Measurements from ENCODE around the gene IPO9. TPM values are rescaled to one million over a fixed set of nuclear protein-coding genes. Genes with fewer than 3 reads are reported as not detected.

The IPO9 gene
- total RNA-seq, 2 experiments from 2014 or later: 64.6 to 67.5 TPM

- Mint-ChIP-seq H3K27ac (no peak overlapping the region), H3K9me3 (no peaks in the 10 kb centered on the region), H3K4me1 (ENCODE audit: low read depth) (peaks cover 6% of the 10 kb centered on the region), H3K27me3 (no peaks in the 10 kb centered on the region), H3K36me3 (ENCODE audit: low read depth) (no peaks in the 10 kb centered on the region), H3K4me3 (no peak overlapping the region)
- no peak for ATAC-seq
- POLR2A ChIA-PET: interaction anchor here (0.8 kb wide), 1 partner anchor 13 kb away, joined by 3 read pairs; no protein-coding TSS in a partner anchor
- intact Hi-C loops (cut with micrococcal nuclease): no loop called here
- DNase-seq: no peak
- CTCF ChIA-PET: no interaction called here
- TF ChIP-seq, protein P1, sequence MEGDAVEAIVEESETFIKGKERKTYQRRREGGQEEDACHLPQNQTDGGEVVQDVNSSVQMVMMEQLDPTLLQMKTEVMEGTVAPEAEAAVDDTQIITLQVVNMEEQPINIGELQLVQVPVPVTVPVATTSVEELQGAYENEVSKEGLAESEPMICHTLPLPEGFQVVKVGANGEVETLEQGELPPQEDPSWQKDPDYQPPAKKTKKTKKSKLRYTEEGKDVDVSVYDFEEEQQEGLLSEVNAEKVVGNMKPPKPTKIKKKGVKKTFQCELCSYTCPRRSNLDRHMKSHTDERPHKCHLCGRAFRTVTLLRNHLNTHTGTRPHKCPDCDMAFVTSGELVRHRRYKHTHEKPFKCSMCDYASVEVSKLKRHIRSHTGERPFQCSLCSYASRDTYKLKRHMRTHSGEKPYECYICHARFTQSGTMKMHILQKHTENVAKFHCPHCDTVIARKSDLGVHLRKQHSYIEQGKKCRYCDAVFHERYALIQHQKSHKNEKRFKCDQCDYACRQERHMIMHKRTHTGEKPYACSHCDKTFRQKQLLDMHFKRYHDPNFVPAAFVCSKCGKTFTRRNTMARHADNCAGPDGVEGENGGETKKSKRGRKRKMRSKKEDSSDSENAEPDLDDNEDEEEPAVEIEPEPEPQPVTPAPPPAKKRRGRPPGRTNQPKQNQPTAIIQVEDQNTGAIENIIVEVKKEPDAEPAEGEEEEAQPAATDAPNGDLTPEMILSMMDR (IDR thresholded peaks at IDR 0.05): no peak
Observed at GRCh38 chr1:201902198-201902597, 73.2 kb downstream of the IPO9 start.

DNA sequence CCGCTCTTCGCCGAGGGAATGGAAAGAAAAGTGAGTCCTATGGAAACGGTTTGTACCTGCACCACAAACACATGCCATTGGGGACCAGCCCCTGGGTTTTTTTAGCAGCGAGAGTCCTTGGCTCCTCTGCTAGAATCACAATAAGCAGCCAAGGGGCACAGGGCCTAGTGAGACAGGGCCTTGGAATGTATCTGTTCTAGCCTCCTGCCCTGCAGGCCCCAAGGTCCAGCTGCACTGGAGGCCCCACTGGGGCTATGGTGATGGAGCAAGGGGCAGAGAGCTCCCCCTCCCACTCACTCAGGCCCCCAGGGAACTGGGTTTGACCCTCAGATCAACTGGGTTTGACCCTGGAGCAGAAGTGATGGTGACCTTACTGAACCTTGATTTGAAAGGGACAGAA lies 74.2 kb downstream of the IPO9 start:
- DNase-seq: no peak
- ATAC-seq: no peak
- Mint-ChIP-seq H3K4me1 (ENCODE audit: low read depth) (peaks cover 6% of the 10 kb centered on the region), H3K4me3 (no peak overlapping the region), H3K27ac (no peak overlapping the region), H3K36me3 (ENCODE audit: low read depth) (no peaks in the 10 kb centered on the region), H3K27me3 (no peaks in the 10 kb centered on the region), H3K9me3 (no peaks in the 10 kb centered on the region)
- CTCF ChIA-PET: interaction anchor here (1.3 kb wide), 1 partner anchor 69 kb away, joined by 3 read pairs; no protein-coding TSS in a partner anchor
- intact Hi-C loops (cut with micrococcal nuclease): no loop called here
- TF ChIP-seq, protein P1 (IDR thresholded peaks at IDR 0.05): no peak
- POLR2A ChIA-PET: interaction anchor here (0.8 kb wide), 1 partner anchor 12 kb away, joined by 3 read pairs; no protein-coding TSS in a partner anchor

- H3K36me3 Mint-ChIP-seq (ENCODE audit: low read depth): no peaks in the 10 kb centered on the region
- intact Hi-C loops (cut with micrococcal nuclease): no loop called here
- H3K9me3 Mint-ChIP-seq: no peaks in the 10 kb centered on the region
- no peak overlapping the region for H3K27ac Mint-ChIP-seq
- ChIA-PET CTCF (interaction anchor here (0.7 to 1.3 kb wide), 2 partner anchors 8 to 12 kb away, joined by 3 to 5 read pairs; no protein-coding TSS in a partner anchor), POLR2A (no interaction called here)
- H3K27me3 Mint-ChIP-seq: no peaks in the 10 kb centered on the region
- H3K4me3 Mint-ChIP-seq: no peak overlapping the region
- H3K4me1 Mint-ChIP-seq (ENCODE audit: low read depth): peaks cover 6% of the 10 kb centered on the region
- DNase-seq (no peak), ATAC-seq (no peak)
- TF ChIP-seq, protein P1 (IDR thresholded peaks at IDR 0.05): no peak
Observed at GRCh38 chr1:201904579-201904978, 75.6 kb downstream of the IPO9 start.

- ChIA-PET POLR2A (no interaction called here), CTCF (interaction anchor here (3.2 kb wide), 1 partner anchor 9 kb away, joined by 19 read pairs; no protein-coding TSS in a partner anchor)
- TF ChIP-seq, protein P1 (IDR thresholded peaks at IDR 0.05): no peak
- no peak overlapping the region for H3K4me3 Mint-ChIP-seq
- no peaks in the 10 kb centered on the region for H3K27me3 Mint-ChIP-seq
- intact Hi-C loops (cut with micrococcal nuclease): no loop called here
- H3K4me1 Mint-ChIP-seq (ENCODE audit: low read depth): peaks cover 6% of the 10 kb centered on the region
- no peaks in the 10 kb centered on the region for H3K36me3 Mint-ChIP-seq (ENCODE audit: low read depth)
- no peak overlapping the region for H3K27ac Mint-ChIP-seq
- H3K9me3 Mint-ChIP-seq: no peaks in the 10 kb centered on the region
- peak; percentile 76 for ATAC-seq
- DNase-seq: peak; percentile 46
Observed at GRCh38 chr1:201905234-201905890, 76.4 kb downstream of the IPO9 start.

GRCh38 chr1:201906336-201906735 lies 77.4 kb downstream of the IPO9 start:
- Mint-ChIP-seq H3K9me3 (no peaks in the 10 kb centered on the region), H3K4me1 (ENCODE audit: low read depth) (peaks cover 6% of the 10 kb centered on the region), H3K27me3 (no peaks in the 10 kb centered on the region), H3K36me3 (ENCODE audit: low read depth) (no peaks in the 10 kb centered on the region), H3K27ac (no peak overlapping the region), H3K4me3 (no peak overlapping the region)
- CTCF ChIA-PET: interaction anchor here (3.2 kb wide), 1 partner anchor 10 kb away, joined by 19 read pairs; no protein-coding TSS in a partner anchor
- TF ChIP-seq, protein P1 (IDR thresholded peaks at IDR 0.05): no peak
- intact Hi-C loops (cut with micrococcal nuclease): no loop called here
- ATAC-seq (no peak), DNase-seq (no peak)
- POLR2A ChIA-PET: interaction anchor here (0.5 kb wide), 1 partner anchor 47 kb away, joined by 3 read pairs; no protein-coding TSS in a partner anchor

Measured in activated CD8-positive, alpha-beta T cell treated with anti-CD3 and anti-CD28 coated beads for 36 hours (primary cell).